GM13977 (cell line): ENCODE measurements around the gene NPFFR1.
A peak's percentile ranks its signal among the peaks of the same experiment; 100 is the strongest.

Experiments
- DNase-seq: peaks from one replicate; pipeline ENCODE4 v3.0.0; 2012; ENCODE audit warnings: low spot score
- in situ Hi-C: fragments of 300-500 bp; cut with MboI; formaldehyde crosslinking; loops from one replicate; pipeline ENCODE4 v1.12.0; 2022; ENCODE audit warnings: low sequenced_read_pairs, low pct_unique_long_range_greater_than_20kb, mixed read lengths, inconsistent platforms; ENCODE audit not compliant: unreplicated experiment
- TF ChIP-seq, protein P1 (sequence below): IDR thresholded peaks from 2 replicates; pipeline ENCODE4 v1.5.1; 2012; ENCODE audit warnings: mild to moderate bottlenecking, control low read depth; ENCODE audit not compliant: insufficient read depth; ENCODE audit errors: extremely low read depth, missing control alignments

NPFFR1 gene

DNA sequence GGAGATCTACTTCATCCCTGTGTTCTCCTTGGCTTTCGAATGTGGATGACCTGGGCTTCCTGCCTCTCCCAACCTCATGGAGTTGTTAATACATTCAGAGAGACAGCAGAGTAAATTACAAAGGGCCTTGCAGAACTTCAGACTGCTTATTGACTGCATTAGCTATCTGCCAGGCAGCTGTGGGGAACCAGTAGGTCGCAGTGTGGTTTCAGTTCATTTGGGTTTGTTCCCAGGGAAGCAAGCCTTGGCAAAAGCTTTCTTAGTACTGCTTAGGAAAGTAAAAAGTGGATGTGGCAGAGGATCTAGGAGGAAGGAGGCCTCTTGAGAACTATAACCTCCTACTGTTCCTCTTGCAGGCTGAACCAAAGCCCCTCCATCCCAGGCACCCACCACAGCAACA, 9.2 kb downstream of the NPFFR1 start:
- no peak for DNase-seq
- TF ChIP-seq, protein P1, sequence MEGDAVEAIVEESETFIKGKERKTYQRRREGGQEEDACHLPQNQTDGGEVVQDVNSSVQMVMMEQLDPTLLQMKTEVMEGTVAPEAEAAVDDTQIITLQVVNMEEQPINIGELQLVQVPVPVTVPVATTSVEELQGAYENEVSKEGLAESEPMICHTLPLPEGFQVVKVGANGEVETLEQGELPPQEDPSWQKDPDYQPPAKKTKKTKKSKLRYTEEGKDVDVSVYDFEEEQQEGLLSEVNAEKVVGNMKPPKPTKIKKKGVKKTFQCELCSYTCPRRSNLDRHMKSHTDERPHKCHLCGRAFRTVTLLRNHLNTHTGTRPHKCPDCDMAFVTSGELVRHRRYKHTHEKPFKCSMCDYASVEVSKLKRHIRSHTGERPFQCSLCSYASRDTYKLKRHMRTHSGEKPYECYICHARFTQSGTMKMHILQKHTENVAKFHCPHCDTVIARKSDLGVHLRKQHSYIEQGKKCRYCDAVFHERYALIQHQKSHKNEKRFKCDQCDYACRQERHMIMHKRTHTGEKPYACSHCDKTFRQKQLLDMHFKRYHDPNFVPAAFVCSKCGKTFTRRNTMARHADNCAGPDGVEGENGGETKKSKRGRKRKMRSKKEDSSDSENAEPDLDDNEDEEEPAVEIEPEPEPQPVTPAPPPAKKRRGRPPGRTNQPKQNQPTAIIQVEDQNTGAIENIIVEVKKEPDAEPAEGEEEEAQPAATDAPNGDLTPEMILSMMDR: no peak
- in situ Hi-C loops: loop anchor here (5.0 kb wide), 1 partner anchor 88 kb away; no protein-coding TSS in a partner anchor

DNA sequence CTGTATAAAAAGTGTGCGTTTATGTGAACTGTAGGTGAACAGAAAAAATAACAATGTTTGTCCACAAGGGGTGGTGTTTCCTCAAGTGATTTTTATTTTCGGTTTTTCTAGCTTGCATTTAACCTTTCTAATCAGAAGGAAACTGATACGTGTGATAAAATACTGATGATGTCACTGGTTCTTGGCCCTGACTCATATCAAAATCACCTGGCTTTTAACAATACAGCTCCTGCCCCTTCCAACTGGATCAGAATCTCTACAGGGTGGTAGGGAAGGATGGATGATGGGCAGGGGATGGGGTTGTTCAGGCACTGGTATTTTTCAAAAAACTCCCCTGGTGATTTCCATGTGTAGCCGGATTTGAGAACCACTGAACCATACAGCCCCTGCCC, 10.9 kb downstream of the NPFFR1 start:
- in situ Hi-C loops: loop anchor here (5.0 kb wide), 1 partner anchor 89 kb away; no protein-coding TSS in a partner anchor
- peak; percentile 77 for DNase-seq
- TF ChIP-seq, protein P1: peak; percentile 52

DNA sequence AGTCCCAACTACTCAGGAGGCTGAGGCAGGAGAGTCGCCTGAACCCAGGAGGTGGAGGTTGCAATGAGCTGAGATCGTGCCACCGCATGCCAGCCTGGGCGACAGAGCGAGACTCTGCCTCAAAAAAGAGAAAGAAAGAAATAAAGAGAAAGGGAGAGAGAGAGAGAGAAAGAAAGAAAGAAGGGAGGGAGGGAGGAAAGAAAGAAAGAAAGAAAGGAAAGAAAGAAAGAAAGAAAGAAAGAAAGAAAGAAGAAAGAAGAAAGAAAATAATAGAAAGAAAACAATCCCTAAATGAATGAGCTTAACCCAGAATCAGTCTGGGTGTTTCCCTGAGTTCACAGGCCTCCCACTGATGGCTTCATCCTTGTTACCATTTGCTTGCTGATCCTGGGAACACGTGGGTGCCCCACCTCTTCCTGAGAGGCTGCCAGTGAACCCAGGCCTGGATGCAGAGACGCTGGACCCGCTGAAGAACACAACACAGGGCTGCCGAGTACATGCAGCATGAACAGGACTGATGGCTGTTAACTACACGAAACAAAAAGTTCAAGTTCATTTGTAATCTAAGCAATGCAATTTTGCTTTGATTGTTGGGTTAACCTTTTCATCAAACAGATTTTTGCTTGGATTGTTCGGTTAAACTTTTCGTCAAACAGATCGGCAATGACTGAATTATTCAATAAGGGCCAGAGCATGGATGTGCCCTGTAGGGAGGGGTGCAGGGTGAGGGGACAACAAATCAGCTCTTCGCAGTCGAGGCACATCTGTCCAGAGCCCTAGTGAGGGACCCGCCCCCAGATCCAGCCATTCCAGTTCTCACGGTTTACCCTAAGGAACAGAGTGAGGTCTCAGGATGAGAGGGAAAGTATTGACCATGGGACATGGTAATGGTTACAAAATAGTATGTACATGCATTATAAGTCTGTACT, 11.5 kb downstream of the NPFFR1 start:
- no peak for DNase-seq
- in situ Hi-C loops: loop anchor here (5.0 kb wide), 1 partner anchor 90 kb away; no protein-coding TSS in a partner anchor
- TF ChIP-seq, protein P1: no peak

DNA sequence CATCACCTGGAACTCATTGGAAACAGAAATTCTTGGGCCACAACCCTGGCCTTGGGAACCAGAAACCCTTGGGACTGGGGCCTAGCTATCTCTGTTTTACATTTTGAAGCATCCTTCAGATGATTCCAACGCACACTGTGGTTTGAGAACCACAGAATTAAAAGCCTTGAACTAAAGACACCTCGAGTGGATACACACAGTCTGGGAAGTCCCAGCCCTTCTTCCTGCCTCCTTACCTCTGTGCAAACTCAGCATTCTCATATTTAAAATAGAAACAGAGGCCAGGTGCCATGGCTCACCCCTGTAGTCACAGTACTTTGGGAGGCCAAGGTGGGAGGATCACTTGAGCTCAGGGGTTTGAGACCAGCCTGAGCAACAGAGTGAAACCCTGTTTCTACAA, 12.9 kb downstream of the NPFFR1 start:
- in situ Hi-C loops: loop anchor here (5.0 kb wide), 1 partner anchor 91 kb away; no protein-coding TSS in a partner anchor
- TF ChIP-seq, protein P1: no peak
- no peak for DNase-seq

DNA sequence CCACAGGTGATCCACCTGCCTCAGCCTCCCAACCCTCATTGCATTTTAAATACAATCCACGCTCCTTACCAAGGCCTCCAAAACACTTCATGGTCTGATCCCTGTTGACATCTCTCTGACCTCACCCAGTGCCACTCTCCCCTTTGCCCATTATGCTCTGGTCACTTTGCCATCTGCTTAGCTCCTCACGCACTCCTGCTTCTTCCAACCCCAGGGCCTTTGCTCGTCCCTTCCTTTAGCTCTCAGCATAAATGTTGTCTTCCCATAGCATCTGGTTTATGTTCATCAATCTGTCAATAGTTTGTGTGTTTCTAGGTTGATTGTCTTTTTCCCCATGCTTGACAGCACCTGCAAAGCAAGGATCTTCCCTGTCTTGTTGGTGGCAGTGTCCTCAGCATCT, 14.1 kb downstream of the NPFFR1 start:
- no peak for DNase-seq
- TF ChIP-seq, protein P1: no peak
- in situ Hi-C loops: loop anchor here (5.0 kb wide), 1 partner anchor 93 kb away; no protein-coding TSS in a partner anchor

DNA sequence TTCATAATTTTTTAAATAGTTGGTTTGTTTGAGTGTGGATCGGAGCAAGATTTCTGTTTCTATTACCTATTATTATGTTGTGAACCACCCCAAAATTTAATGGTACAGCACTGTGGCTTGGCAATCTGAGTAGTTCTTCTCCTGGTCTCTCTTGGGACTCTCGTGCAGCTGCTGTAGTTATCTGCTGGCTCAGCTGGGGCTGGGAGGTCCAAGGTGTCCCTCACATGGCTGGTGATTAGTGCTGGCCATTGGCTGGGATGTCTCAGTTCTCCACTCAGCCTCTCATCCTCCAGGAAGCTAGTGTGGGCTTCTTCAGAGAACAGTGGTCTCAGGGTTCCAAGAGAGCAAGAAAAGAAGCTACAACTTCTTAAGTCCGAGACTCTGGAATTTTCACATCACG, 15.4 kb downstream of the NPFFR1 start:
- in situ Hi-C loops: no loop called here
- TF ChIP-seq, protein P1: no peak
- DNase-seq: no peak
